ENCODE data around the gene SFTA2.

GRCh38 chr6:30889921-30890645 lies 41.9 kb downstream of the SFTA2 start:
- TF ChIP-seq CTCF (IDR thresholded peaks at IDR 0.05), result no peak
- TF ChIP-seq POLR2AphosphoS5 (IDR thresholded peaks at IDR 0.05; ENCODE audit: insufficient read depth in 1 of 2, low read depth in 1 of 2), result no peak

All from vagina (tissue), 2 donors.